T-cell (primary cell): ENCODE measurements around the gene DOHH. TPM values are rescaled to one million over a fixed set of nuclear protein-coding genes. Genes with fewer than 3 reads are reported as not detected.
A peak's percentile ranks its signal among the peaks of the same experiment; 100 is the strongest.

Experiments
- ATAC-seq, 4 experiments: fragments of 200-7000 bp in 3 of 4; fragments of 150-1000 bp in 1 of 4; cut with Tn5 transposase; replicated peaks in 1 of 4; 1 replicate in 3 of 4; 2 replicates in 1 of 4; pipeline ENCODE4 v1.10.0; 2021; ENCODE audit warnings: moderate library complexity in 3 of 4, mild to moderate bottlenecking in 2 of 4, moderate number of reproducible peaks in 1 of 4
- CTCF ChIA-PET, 2 donors: fragments of 300-600 bp; sonication (Branson Sonifier 250); formaldehyde crosslinking; loops; one replicate each; lab custom pipeline; 2022; ENCODE audit warnings: antibody characterized with exemption in 2 of 2; lab: Charles Lee
- POLR2A ChIA-PET, 2 donors: fragments of 300-600 bp; sonication (Branson Sonifier 250); formaldehyde crosslinking; loops; one replicate each; lab custom pipeline; 2022; ENCODE audit warnings: antibody characterized with exemption in 2 of 2; lab: Charles Lee
- DNase-seq, 35 experiments: peaks; one replicate each; pipeline versions ENCODE4 v3.0.0 to v3.0.0-alpha.2; 2013 to 2023
- H3K27ac ChIP-seq: one replicate; pipeline ENCODE4 v1.5.1; 2013; ENCODE audit warnings: low read length
- H3K27me3 ChIP-seq, 2 experiments: replicated peaks in 1 of 2; 1 replicate in 1 of 2; 2 replicates in 1 of 2; pipeline versions ENCODE4 v1.6.1 to v1.7.0; 2013; ENCODE audit warnings: low read length in 1 of 2, mixed read lengths in 1 of 2; ENCODE audit not compliant: control insufficient read depth in 2 of 2, insufficient read depth in 2 of 2; ENCODE audit errors: extremely low read depth in 1 of 2
- H3K36me3 ChIP-seq, 2 donors: 1 replicate in 1 of 2; 2 replicates in 1 of 2; pipeline versions ENCODE4 v1.6.1 to v1.7.0; 2013; ENCODE audit warnings: low read length in 1 of 2; ENCODE audit not compliant: control insufficient read depth in 2 of 2, insufficient read depth in 1 of 2; ENCODE audit errors: extremely low read depth in 1 of 2
- H3K4me1 ChIP-seq, 2 experiments: 1 replicate in 1 of 2; 2 replicates in 1 of 2; pipeline versions ENCODE4 v1.6.1 to v1.7.0; 2013; ENCODE audit warnings: low read length in 2 of 2, mixed read lengths in 1 of 2; ENCODE audit not compliant: insufficient read depth in 2 of 2, control insufficient read depth in 1 of 2; ENCODE audit errors: extremely low read depth in 1 of 2
- H3K4me3 ChIP-seq, 2 donors: 1 replicate in 1 of 2; 2 replicates in 1 of 2; pipeline versions ENCODE4 v1.5.1 to v1.7.0; 2013; ENCODE audit warnings: mild to moderate bottlenecking in 2 of 2, low read length in 1 of 2, moderate library complexity in 1 of 2; ENCODE audit not compliant: control insufficient read depth in 1 of 2; ENCODE audit errors: extremely low read depth in 1 of 2
- H3K9me3 ChIP-seq: 2 replicates; pipeline ENCODE4 v1.7.0; 2013
- H3K27ac Mint-ChIP-seq, 2 donors: one replicate each; pipeline ENCODE4 v1.8.0; 2020 to 2021; ENCODE audit warnings: mild to moderate bottlenecking in 2 of 2, mixed read lengths in 2 of 2
- H3K27me3 Mint-ChIP-seq, 2 donors: one replicate each; pipeline ENCODE4 v1.8.0; 2021 to 2022; ENCODE audit warnings: mixed read lengths in 2 of 2
- H3K36me3 Mint-ChIP-seq: one replicate; pipeline ENCODE4 v1.8.0; 2021; ENCODE audit warnings: mixed read lengths
- H3K4me1 Mint-ChIP-seq, 3 donors: one replicate each; pipeline ENCODE4 v1.8.0; 2020 to 2022; ENCODE audit warnings: mixed read lengths in 3 of 3, mild to moderate bottlenecking in 1 of 3
- H3K4me3 Mint-ChIP-seq, 3 donors: one replicate each; pipeline ENCODE4 v1.8.0; 2020 to 2022; ENCODE audit warnings: mild to moderate bottlenecking in 3 of 3, mixed read lengths in 3 of 3, moderate library complexity in 3 of 3
- H3K9me3 Mint-ChIP-seq, 3 donors: one replicate each; pipeline ENCODE4 v1.8.0; 2020 to 2022; ENCODE audit warnings: mixed read lengths in 3 of 3
- WGBS: methylation state at CpG from one replicate; pipeline ENCODE4 v1.1.5; 2013; ENCODE audit warnings: missing lambda C conversion rate; ENCODE audit not compliant: insufficient coverage; 5-methylcytosine and 5-hydroxymethylcytosine counted together
- total RNA-seq, 35 experiments: library from RNA in 6 of 35; stranded (reverse) in 6 of 35; fragments of 120-200 nt in 1 of 35; gene quantifications; one replicate each; pipeline versions ENCODE4 v1.2.1 to v1.2.4 and lab custom pipeline; 2013 to 2026

Gene DOHH
- total RNA-seq, 5 donors from 2014 or later (not counting 1 experiment from before 2014, with no cell fraction given) = 5.0 to 12.3 (median 11.1) TPM

GRCh38 chr19:3482507-3483225 is 17.8 kb downstream of the DOHH start:
- CTCF ChIA-PET = interaction anchor here in 1 of 2 donors (0.6 kb wide), 1 partner anchor 182 kb away, joined by 3 read pairs; no protein-coding TSS in a partner anchor
- ATAC-seq = no peak
- POLR2A ChIA-PET = no interaction called here
- H3K4me1 ChIP-seq = peaks cover 2 to 23% of the 10 kb centered on the region in 2 experiments
- no peaks in the 10 kb centered on the region for H3K9me3 Mint-ChIP-seq
- DNase-seq = no peak
- no peak overlapping the region for H3K4me3 Mint-ChIP-seq
- no peaks in the 10 kb centered on the region for H3K9me3 ChIP-seq
- H3K27me3 ChIP-seq = peaks cover 0 to 13% of the 10 kb centered on the region in 2 experiments
- H3K4me3 ChIP-seq = no peak overlapping the region
- no peak overlapping the region for H3K27ac ChIP-seq
- H3K4me1 Mint-ChIP-seq = peaks cover 9 to 31% (median 13%) of the 10 kb centered on the region in 3 donors
- no peaks in the 10 kb centered on the region for H3K36me3 ChIP-seq
- H3K27ac Mint-ChIP-seq = no peak overlapping the region
- H3K27me3 Mint-ChIP-seq = no peaks in the 10 kb centered on the region
- WGBS = 91% methylated on average over 31 of the region's 49 CpGs
- no peaks in the 10 kb centered on the region for H3K36me3 Mint-ChIP-seq

DNA sequence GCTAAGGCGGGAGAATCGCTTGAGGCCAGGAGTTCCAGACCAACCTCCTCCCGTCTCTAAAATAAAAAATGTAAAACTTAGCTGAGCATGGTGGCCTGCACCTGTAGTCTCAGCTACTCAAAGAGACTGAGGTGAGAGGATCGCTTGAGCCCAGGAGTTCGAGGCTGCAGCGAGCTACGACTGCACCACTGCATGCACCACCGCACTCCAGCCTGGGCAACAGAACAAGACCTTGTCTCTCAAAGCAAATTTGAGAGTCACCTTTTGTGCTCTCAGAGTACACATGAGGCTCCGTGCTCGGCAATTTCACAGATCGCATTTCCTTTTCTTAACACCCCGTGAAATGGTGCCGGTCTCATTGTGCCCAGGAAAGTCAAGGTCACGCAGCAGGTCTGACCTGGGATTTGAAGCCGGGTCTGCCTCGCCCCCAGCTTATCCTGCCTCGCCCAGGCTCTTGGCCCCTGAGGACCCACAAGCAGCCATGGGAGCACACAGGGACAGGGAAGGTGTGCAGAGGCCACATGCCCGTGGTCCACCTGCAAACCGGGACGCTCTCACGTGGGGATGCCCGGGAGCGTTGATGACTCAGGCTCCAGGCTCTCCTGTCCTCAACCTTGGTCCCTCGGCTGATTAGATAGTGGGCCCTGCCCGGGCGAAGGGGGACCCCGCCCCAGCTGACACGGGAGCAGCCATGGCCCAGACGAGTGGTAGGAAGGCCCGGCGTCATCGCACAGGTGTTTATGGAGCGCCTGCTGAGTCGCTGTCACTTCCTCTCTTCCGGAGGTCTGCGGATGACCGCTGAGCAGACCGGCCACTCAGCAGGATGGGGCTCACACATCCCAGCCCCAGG is 19.0 kb downstream of the DOHH start:
- peaks cover 2 to 23% of the 10 kb centered on the region in 2 experiments for H3K4me1 ChIP-seq
- ATAC-seq (no peak), DNase-seq (no peak)
- H3K4me3 Mint-ChIP-seq = no peak overlapping the region
- POLR2A ChIA-PET = no interaction called here
- H3K36me3 ChIP-seq = no peaks in the 10 kb centered on the region
- no peaks in the 10 kb centered on the region for H3K9me3 ChIP-seq
- WGBS = 93% methylated on average over 37 of the region's 38 CpGs
- no peak overlapping the region for H3K27ac Mint-ChIP-seq
- H3K27ac ChIP-seq = no peak overlapping the region
- H3K36me3 Mint-ChIP-seq = no peaks in the 10 kb centered on the region
- H3K27me3 Mint-ChIP-seq = no peaks in the 10 kb centered on the region
- CTCF ChIA-PET = interaction anchor here (0.6 to 0.9 kb wide), 3 partner anchors 9 to 899 kb away, joined by 3 to 4 read pairs (median 4); no protein-coding TSS in a partner anchor
- H3K4me3 ChIP-seq = no peak overlapping the region
- H3K9me3 Mint-ChIP-seq = no peaks in the 10 kb centered on the region
- H3K4me1 Mint-ChIP-seq = peaks cover 9 to 31% (median 13%) of the 10 kb centered on the region in 3 donors
- peaks cover 0 to 17% of the 10 kb centered on the region in 2 experiments for H3K27me3 ChIP-seq

- Mint-ChIP-seq H3K27ac (no peak within 1 kb of the TSS), H3K4me1 (peaks cover 9 to 31% (median 13%) of the 10 kb centered on the region in 3 donors), H3K4me3 (peak within 1 kb of the TSS in 1 of 3 donors; percentile 69), H3K27me3 (no peaks in the 10 kb centered on the region), H3K9me3 (no peaks in the 10 kb centered on the region), H3K36me3 (no peaks in the 10 kb centered on the region)
- H3K27ac ChIP-seq = no peak within 1 kb of the TSS
- ATAC-seq (no peak), DNase-seq (no peak)
- no peak within 1 kb of the TSS for H3K4me3 ChIP-seq
- no peaks in the 10 kb centered on the region for H3K36me3 ChIP-seq
- POLR2A ChIA-PET = no interaction called here
- H3K4me1 ChIP-seq = peaks cover 2 to 23% of the 10 kb centered on the region in 2 experiments
- H3K9me3 ChIP-seq = no peaks in the 10 kb centered on the region
- 92% methylated on average over 15 of the region's 27 CpGs for WGBS
- CTCF ChIA-PET = interaction anchor here in 1 of 2 donors (0.9 kb wide), 1 partner anchor 8 kb away, joined by 4 read pairs; no protein-coding TSS in a partner anchor
- H3K27me3 ChIP-seq = peaks cover 0 to 19% of the 10 kb centered on the region in 2 experiments
These were observed 19.9 kb downstream of the DOHH start, which contains the start of gene SMIM24 for GRCh38 chr19:3480383-3481091. TSS of gene SMIM24 (minus strand) at chr19:3480525. CDS start at chr19:3480463, 62 bp downstream.

DNA sequence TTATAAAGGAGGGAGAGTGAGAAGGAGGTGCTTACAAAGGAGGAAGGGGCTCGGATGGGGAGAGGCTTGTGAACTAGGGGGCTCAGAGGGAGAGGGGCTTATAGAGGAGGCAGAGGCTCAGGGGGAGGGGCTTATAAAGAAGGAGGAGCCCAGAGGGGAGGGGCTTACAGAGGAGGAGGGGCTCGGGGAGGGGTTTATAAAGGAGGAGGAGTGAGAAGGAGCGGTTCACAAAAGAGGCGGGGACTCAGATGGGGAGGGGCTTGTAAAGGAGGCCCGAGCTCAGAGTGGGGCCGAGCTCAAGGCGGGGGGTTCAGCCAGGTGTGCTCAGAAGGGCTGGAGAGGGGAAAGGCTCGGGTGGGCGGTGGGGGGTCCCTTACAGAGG is 20.6 kb downstream of the DOHH start:
- peak in 3 of 4 experiments; percentile 20 to 58 (median 35) for ATAC-seq
- H3K36me3 Mint-ChIP-seq = no peaks in the 10 kb centered on the region
- no peak overlapping the region for H3K27ac Mint-ChIP-seq
- ChIA-PET CTCF (interaction anchor here in 1 of 2 donors (0.5 to 1.0 kb wide), 4 partner anchors 21 to 747 kb away, joined by 3 to 4 read pairs (median 3); partner anchors contain the start of gene DOHH), POLR2A (no interaction called here)
- Histone ChIP-seq H3K27me3 (peaks cover 0 to 14% of the 10 kb centered on the region in 2 experiments), H3K36me3 (no peaks in the 10 kb centered on the region), H3K9me3 (no peaks in the 10 kb centered on the region), H3K4me3 (no peak overlapping the region), H3K4me1 (peaks cover 2 to 23% of the 10 kb centered on the region in 2 experiments), H3K27ac (no peak overlapping the region)
- H3K27me3 Mint-ChIP-seq = no peaks in the 10 kb centered on the region
- peak in 27 of 35 experiments; percentile 22 to 53 (median 36) for DNase-seq
- H3K9me3 Mint-ChIP-seq = no peaks in the 10 kb centered on the region
- 54% methylated on average over 6 of the region's 9 CpGs for WGBS
- H3K4me3 Mint-ChIP-seq = peak overlapping the region in 1 of 3 donors; percentile 69
- peaks cover 9 to 28% (median 13%) of the 10 kb centered on the region in 3 donors for H3K4me1 Mint-ChIP-seq

GRCh38 chr19:3479177-3479833 is 21.2 kb downstream of the DOHH start:
- peaks cover 9 to 23% (median 13%) of the 10 kb centered on the region in 3 donors for H3K4me1 Mint-ChIP-seq
- H3K4me3 Mint-ChIP-seq = peak overlapping the region in 1 of 3 donors; percentile 69
- no peak overlapping the region for H3K27ac Mint-ChIP-seq

More at GRCh38 chr19:3479177-3479833, 21.2 kb downstream of the DOHH start:
- ChIA-PET CTCF (interaction anchor here in 1 of 2 donors (0.5 to 1.0 kb wide), 6 partner anchors 20 to 747 kb away, joined by 3 to 5 read pairs (median 4); partner anchors contain the start of gene DOHH), POLR2A (no interaction called here)
- peaks cover 0 to 14% of the 10 kb centered on the region in 2 experiments for H3K27me3 ChIP-seq
- Mint-ChIP-seq H3K9me3 (no peaks in the 10 kb centered on the region), H3K27me3 (no peaks in the 10 kb centered on the region), H3K36me3 (no peaks in the 10 kb centered on the region)
- peak overlapping the region in 1 of 2 donors; percentile 15 for H3K4me3 ChIP-seq
- DNase-seq (peak in 33 of 35 experiments; percentile 18 to 72 (median 50)), ATAC-seq (peak; percentile 51 to 76 (median 64))
- H3K9me3 ChIP-seq = no peaks in the 10 kb centered on the region
- no peak overlapping the region for H3K27ac ChIP-seq
- WGBS = 7% methylated on average over 7 of the region's 7 CpGs
- peaks cover 2 to 23% of the 10 kb centered on the region in 2 experiments for H3K4me1 ChIP-seq
- H3K36me3 ChIP-seq = no peaks in the 10 kb centered on the region
